IPS-15b (cell line): ENCODE measurements around the gene PPFIBP2.

Experiments
- H3K27me3 ChIP-seq: one replicate; pipeline ENCODE4 v1.6.1; 2013; ENCODE audit warnings: low read length; ENCODE audit not compliant: control insufficient read depth, insufficient read depth
- H3K36me3 ChIP-seq: one replicate; pipeline ENCODE4 v1.6.1; 2013; ENCODE audit warnings: low read length; ENCODE audit not compliant: control insufficient read depth, insufficient read depth
- H3K4me1 ChIP-seq: one replicate; pipeline ENCODE4 v1.6.1; 2013; ENCODE audit warnings: mild to moderate bottlenecking, low read length; ENCODE audit not compliant: control insufficient read depth, insufficient read depth
- H3K4me3 ChIP-seq: one replicate; pipeline ENCODE4 v1.5.1; 2013; ENCODE audit warnings: low read depth, low read length
- H3K9ac ChIP-seq: one replicate; pipeline ENCODE4 v1.6.1; 2013; ENCODE audit warnings: low read depth, mild to moderate bottlenecking, low read length
- H3K9me3 ChIP-seq: one replicate; pipeline ENCODE4 v1.6.1; 2013; ENCODE audit warnings: mild to moderate bottlenecking, low read length; ENCODE audit not compliant: control insufficient read depth, insufficient read depth

PPFIBP2 gene

GRCh38 chr11:7600205-7600775 lies 86.5 kb downstream of the PPFIBP2 start:
- Histone ChIP-seq H3K36me3 (no peaks in the 10 kb centered on the region), H3K9me3 (no peaks in the 10 kb centered on the region), H3K27me3 (no peaks in the 10 kb centered on the region), H3K4me1 (peaks cover 4% of the 10 kb centered on the region), H3K9ac (no peak overlapping the region), H3K4me3 (no peak overlapping the region)

DNA sequence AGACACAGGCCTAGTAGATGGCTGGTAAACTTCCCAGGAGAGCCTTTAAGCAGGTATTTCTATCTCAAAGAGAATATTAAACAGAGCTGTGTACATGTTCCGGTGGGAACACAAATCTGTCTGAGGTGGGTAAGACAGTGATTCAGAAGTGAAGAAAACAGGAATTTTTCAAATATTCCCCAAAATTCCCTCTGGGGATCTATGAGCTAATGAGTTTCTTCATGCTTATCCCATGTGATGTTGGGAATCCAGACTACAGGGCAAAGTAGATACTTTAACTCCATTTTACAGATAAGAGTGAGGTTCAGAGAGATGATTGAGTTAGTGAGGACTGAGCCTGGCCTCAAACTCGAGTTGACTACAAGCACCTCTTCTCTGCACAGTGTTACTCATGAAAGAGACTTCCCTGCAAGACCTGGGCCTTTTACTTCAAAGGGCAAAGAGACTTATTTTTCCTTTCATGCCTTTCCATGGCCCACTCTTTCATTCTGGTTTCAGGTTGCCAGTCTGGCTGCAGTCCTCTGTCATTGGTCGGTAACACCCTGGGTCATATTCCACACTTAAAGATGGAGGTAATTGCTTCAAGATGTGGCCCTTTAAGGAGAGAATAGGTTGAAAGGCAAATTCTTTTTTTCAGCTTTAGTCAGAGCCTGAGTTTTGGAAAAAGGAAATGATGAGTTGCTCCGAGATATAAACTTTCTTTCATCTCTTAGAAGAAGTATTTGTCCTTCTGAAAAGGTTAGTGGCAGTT lies 89.4 kb downstream of the PPFIBP2 start:
- Histone ChIP-seq H3K27me3 (no peaks in the 10 kb centered on the region), H3K9ac (no peak overlapping the region), H3K4me1 (no peaks in the 10 kb centered on the region), H3K4me3 (no peak overlapping the region), H3K9me3 (no peaks in the 10 kb centered on the region), H3K36me3 (no peaks in the 10 kb centered on the region)

DNA sequence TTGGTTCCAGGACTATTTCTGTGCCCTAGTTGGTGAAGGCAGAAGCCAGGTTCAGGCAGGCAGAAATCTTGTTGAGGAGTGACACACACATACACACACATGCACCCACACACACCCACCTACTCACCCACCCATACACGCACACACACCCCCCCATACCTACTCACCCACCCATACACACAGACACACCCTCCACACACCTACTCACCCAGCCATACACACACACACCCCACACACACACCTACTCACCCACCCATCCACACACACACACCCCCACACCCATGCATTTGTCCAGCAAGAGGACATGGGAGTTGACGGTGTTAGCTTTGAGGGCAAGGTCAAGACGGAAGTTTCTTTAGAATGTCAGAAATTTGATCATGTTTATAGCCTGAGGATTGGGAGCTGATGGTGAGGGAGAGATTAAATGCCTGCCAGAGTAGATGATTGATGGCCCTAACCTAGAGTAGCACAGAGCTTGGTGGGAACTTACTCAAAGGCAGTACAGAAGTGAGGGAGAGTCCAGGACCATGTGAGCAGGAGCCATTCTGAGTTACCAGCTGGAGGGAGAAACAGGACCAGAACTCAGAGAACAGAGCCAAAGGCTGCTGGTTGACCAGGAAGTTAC lies 90.6 kb downstream of the PPFIBP2 start:
- no peaks in the 10 kb centered on the region for H3K27me3 ChIP-seq
- H3K9me3 ChIP-seq, result no peaks in the 10 kb centered on the region
- H3K4me3 ChIP-seq, result no peak overlapping the region
- H3K4me1 ChIP-seq, result no peaks in the 10 kb centered on the region
- H3K36me3 ChIP-seq, result no peaks in the 10 kb centered on the region
- H3K9ac ChIP-seq, result no peak overlapping the region

GRCh38 chr11:7605186-7605943 lies 91.6 kb downstream of the PPFIBP2 start:
- Histone ChIP-seq H3K9ac (no peak overlapping the region), H3K4me1 (no peaks in the 10 kb centered on the region), H3K36me3 (no peaks in the 10 kb centered on the region), H3K9me3 (no peaks in the 10 kb centered on the region), H3K27me3 (no peaks in the 10 kb centered on the region), H3K4me3 (no peak overlapping the region)

GRCh38 chr11:7606496-7606895 lies 92.7 kb downstream of the PPFIBP2 start:
- H3K36me3 ChIP-seq, result no peaks in the 10 kb centered on the region
- no peak overlapping the region for H3K4me3 ChIP-seq
- H3K9ac ChIP-seq, result no peak overlapping the region
- H3K4me1 ChIP-seq, result no peaks in the 10 kb centered on the region
- H3K9me3 ChIP-seq, result no peaks in the 10 kb centered on the region
- H3K27me3 ChIP-seq, result no peaks in the 10 kb centered on the region

- Histone ChIP-seq H3K36me3 (no peaks in the 10 kb centered on the region), H3K27me3 (no peaks in the 10 kb centered on the region), H3K4me3 (no peak overlapping the region), H3K9me3 (no peaks in the 10 kb centered on the region), H3K9ac (no peak overlapping the region), H3K4me1 (peaks cover 8% of the 10 kb centered on the region)
Measured at GRCh38 chr11:7609015-7609414, 95.2 kb downstream of the PPFIBP2 start.

DNA sequence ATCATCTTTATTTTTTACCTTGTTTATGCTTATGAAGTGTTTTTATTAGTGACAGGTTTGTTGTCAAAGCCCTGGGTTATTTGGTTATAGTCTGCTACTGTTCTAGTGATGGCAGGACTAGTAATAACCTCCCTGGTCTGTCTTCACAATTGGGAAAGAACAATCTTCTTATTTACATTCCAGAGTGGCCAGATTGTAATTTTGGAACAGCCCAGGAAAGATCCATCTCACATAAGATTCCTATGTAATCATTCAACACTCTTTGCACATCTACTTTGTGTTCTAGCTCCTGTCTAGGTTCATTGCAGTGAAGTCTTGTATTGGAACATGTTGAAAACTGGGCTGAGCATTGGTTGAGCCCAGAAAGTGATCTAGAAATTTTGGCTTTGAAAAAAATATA lies 95.7 kb downstream of the PPFIBP2 start:
- Histone ChIP-seq H3K4me1 (peaks cover 8% of the 10 kb centered on the region), H3K4me3 (no peak overlapping the region), H3K36me3 (no peaks in the 10 kb centered on the region), H3K27me3 (no peaks in the 10 kb centered on the region), H3K9me3 (no peaks in the 10 kb centered on the region), H3K9ac (no peak overlapping the region)

- no peaks in the 10 kb centered on the region for H3K27me3 ChIP-seq
- peaks cover 8% of the 10 kb centered on the region for H3K4me1 ChIP-seq
- H3K9me3 ChIP-seq, result no peaks in the 10 kb centered on the region
- no peaks in the 10 kb centered on the region for H3K36me3 ChIP-seq
- H3K9ac ChIP-seq, result no peak overlapping the region
- no peak overlapping the region for H3K4me3 ChIP-seq
Measured at GRCh38 chr11:7610393-7610792, 96.6 kb downstream of the PPFIBP2 start.

GRCh38 chr11:7611411-7611810 lies 97.6 kb downstream of the PPFIBP2 start:
- no peaks in the 10 kb centered on the region for H3K36me3 ChIP-seq
- no peaks in the 10 kb centered on the region for H3K9me3 ChIP-seq
- H3K4me1 ChIP-seq, result peaks cover 8% of the 10 kb centered on the region
- H3K9ac ChIP-seq, result no peak overlapping the region
- no peaks in the 10 kb centered on the region for H3K27me3 ChIP-seq
- no peak overlapping the region for H3K4me3 ChIP-seq

DNA sequence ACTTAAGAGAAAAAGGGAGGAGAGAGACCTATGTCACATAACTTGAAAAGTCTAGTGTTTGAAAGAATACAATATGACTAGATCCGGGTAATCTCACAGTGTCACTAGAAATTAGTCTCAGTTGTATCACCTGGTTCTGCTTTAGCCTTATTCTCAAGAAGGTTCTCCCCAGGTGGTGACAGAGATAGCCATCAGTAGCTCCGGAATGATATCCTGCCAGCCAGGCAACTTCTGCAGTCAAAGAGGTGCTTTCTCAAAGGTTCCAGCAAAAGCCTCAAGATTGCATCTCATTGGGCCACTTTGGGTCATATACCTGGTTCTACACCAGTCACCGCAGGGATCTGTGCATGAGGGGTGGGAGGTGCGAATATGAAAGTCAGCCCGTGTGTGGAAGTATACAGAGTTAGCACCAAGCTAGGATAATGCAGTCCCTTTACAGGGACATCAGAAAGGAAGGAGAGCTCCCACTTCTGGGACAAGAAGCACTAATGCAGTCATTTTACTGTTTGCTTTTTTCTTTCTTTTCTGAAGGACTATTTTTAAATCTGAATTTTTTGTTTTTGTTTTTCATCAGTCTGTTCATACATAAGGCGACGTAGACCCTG lies 98.4 kb downstream of the PPFIBP2 start:
- H3K27me3 ChIP-seq, result no peaks in the 10 kb centered on the region
- H3K4me1 ChIP-seq, result peaks cover 8% of the 10 kb centered on the region
- H3K9me3 ChIP-seq, result no peaks in the 10 kb centered on the region
- no peaks in the 10 kb centered on the region for H3K36me3 ChIP-seq
- H3K4me3 ChIP-seq, result no peak overlapping the region
- no peak overlapping the region for H3K9ac ChIP-seq

DNA sequence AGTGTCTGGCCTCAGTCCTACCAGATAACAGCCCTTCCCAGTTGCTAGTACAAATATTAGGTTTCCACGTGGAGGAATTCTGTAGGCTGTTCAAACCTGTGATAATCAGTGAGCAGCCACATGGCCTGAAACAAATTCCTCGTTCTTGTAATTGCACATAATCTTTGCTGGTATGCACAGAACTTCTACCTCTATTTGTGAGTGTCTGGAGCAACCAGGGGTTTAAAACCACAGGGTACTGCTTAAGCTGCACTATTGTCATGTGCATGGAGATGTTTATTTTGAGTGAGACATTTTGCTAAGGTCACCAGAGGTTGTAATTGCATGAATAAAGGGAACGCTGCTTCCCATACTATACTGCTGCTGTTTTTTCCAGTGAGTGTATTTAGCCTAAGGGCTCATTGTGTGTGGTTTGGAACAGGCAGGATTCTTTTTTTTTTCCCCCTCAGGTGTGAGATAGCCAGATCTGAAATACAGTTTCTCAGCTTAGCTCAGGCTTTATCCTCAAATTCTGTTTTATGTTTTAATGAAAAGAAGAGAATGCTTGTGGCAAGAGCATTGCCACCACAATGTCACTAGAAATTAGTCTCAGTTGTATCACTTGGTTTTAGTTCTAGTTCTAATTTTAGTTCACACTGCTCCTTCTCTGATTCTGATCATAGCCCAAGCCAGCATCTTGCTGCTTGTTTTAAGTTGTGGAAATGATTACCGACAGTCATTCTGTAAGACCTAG lies 99.0 kb downstream of the PPFIBP2 start:
- Histone ChIP-seq H3K27me3 (no peaks in the 10 kb centered on the region), H3K9me3 (no peaks in the 10 kb centered on the region), H3K4me3 (no peak overlapping the region), H3K9ac (no peak overlapping the region), H3K36me3 (no peaks in the 10 kb centered on the region), H3K4me1 (peaks cover 8% of the 10 kb centered on the region)
